Stimulated activated CD8-positive, alpha-beta memory T cell treated with anti-CD3 and anti-CD28 coated beads, Interleukin-4, amount 100 ng/mL, for 24 hours (primary cell): Measurements from ENCODE around the gene ITPR2.

Source experiments
- DNase-seq: peaks from one replicate; pipeline ENCODE4 v3.0.0-alpha.2; 2020; ENCODE audit warnings: low read depth

ITPR2 gene

GRCh38 chr12:26292596-26292995, 540.4 kb downstream of the ITPR2 start:
- no peak for DNase-seq

GRCh38 chr12:26290565-26290964, 542.4 kb downstream of the ITPR2 start:
- DNase-seq: no peak

GRCh38 chr12:26287671-26288381, 545.2 kb downstream of the ITPR2 start:
- DNase-seq: no peak
